B cell (primary cell): ENCODE measurements around the gene MOSPD3. TPM values are rescaled to one million over a fixed set of nuclear protein-coding genes. Genes with fewer than 3 reads are reported as not detected.

ENCODE experiments used
- ATAC-seq: fragments of 200-7000 bp; cut with Tn5 transposase; one replicate; pipeline ENCODE4 v1.10.0; 2021; ENCODE audit warnings: low read depth, mild to moderate bottlenecking, moderate number of reproducible peaks, moderate library complexity
- CTCF ChIA-PET: fragments of 350-600 bp; sonication (Branson Sonifier 250); formaldehyde crosslinking; loops from one replicate; lab custom pipeline; 2021; ENCODE audit warnings: antibody characterized with exemption, inconsistent platforms; lab: Charles Lee
- POLR2A ChIA-PET: fragments of 350-600 bp; sonication (Branson Sonifier 250); formaldehyde crosslinking; loops from one replicate; lab custom pipeline; 2021; ENCODE audit warnings: antibody characterized with exemption; lab: Charles Lee
- DNase-seq: peaks from one replicate; pipeline ENCODE4 v3.0.0; 2013
- H2AFZ ChIP-seq: 2 replicates; pipeline ENCODE4 v1.6.1; 2012; ENCODE audit warnings: mild to moderate bottlenecking, low read depth, low read length; ENCODE audit not compliant: insufficient read depth, poor library complexity, severe bottlenecking
- H3K27ac ChIP-seq, 2 donors: 1 replicate in 1 of 2; 2 replicates in 1 of 2; pipeline ENCODE4 v1.5.1; 2012 to 2013; ENCODE audit warnings: low read length in 2 of 2, mild to moderate bottlenecking in 2 of 2, moderate library complexity in 1 of 2
- H3K27me3 ChIP-seq, 4 experiments: fragments of 200-600 bp in 1 of 4; sonication (generic) in 1 of 4; replicated peaks in 1 of 4; 1 replicate in 2 of 4; 2 replicates in 2 of 4; pipeline versions ENCODE4 v1.6.1 to v1.7.0; 2013 to 2016; ENCODE audit warnings: low read length in 3 of 4, mild to moderate bottlenecking in 2 of 4, mixed read lengths in 1 of 4, moderate library complexity in 1 of 4; ENCODE audit not compliant: insufficient read depth in 4 of 4, control insufficient read depth in 3 of 4; ENCODE audit errors: control extremely low read depth in 1 of 4
- H3K36me3 ChIP-seq, 2 experiments: replicated peaks in 1 of 2; 1 replicate in 1 of 2; 2 replicates in 1 of 2; pipeline versions ENCODE4 v1.6.1 to v1.7.1; 2013; ENCODE audit warnings: low read length in 1 of 2; ENCODE audit not compliant: insufficient read depth in 2 of 2, control insufficient read depth in 1 of 2; ENCODE audit errors: control extremely low read depth in 1 of 2, extremely low read depth in 1 of 2
- H3K4me1 ChIP-seq, 2 donors: fragments of 200-600 bp in 1 of 2; sonication (generic) in 1 of 2; 1 replicate in 1 of 2; 2 replicates in 1 of 2; pipeline versions ENCODE4 v1.5.1 to v1.6.1; 2013 to 2017; ENCODE audit warnings: low read length in 2 of 2; ENCODE audit not compliant: control insufficient read depth in 2 of 2, insufficient read depth in 2 of 2
- H3K4me2 ChIP-seq: replicated peaks from 2 replicates; pipeline ENCODE3; 2012; ENCODE audit warnings: mild to moderate bottlenecking, low read depth, low read length; ENCODE audit not compliant: poor library complexity, severe bottlenecking
- H3K4me3 ChIP-seq, 5 experiments: fragments of 200-600 bp in 1 of 5; sonication (generic) in 1 of 5; 1 replicate in 3 of 5; 2 replicates in 2 of 5; pipeline versions ENCODE4 v1.5.1 to v1.7.0; 2011 to 2016; ENCODE audit warnings: low read length in 4 of 5, mild to moderate bottlenecking in 4 of 5, low read depth in 2 of 5, control low read depth in 1 of 5, moderate library complexity in 1 of 5; ENCODE audit not compliant: insufficient read depth in 1 of 5; ENCODE audit errors: control extremely low read depth in 1 of 5, extremely low read depth in 1 of 5
- H3K79me2 ChIP-seq: fragments of 200-600 bp; sonication (generic); one replicate; pipeline ENCODE4 v1.6.0; 2016; ENCODE audit warnings: low read length; ENCODE audit not compliant: control insufficient read depth, insufficient read depth
- H3K9ac ChIP-seq: fragments of 200-600 bp; sonication (generic); 2 replicates; pipeline ENCODE4 v1.6.1; 2017; ENCODE audit warnings: mild to moderate bottlenecking, low read length, moderate library complexity
- H3K9me3 ChIP-seq, 3 donors: one replicate each; pipeline versions ENCODE4 v1.6.1 to v1.7.1; 2013; ENCODE audit warnings: low read length in 2 of 3; ENCODE audit not compliant: control insufficient read depth in 2 of 3, insufficient read depth in 1 of 3; ENCODE audit errors: control extremely low read depth in 1 of 3
- H4K20me1 ChIP-seq: 2 replicates; pipeline ENCODE4 v1.6.0; 2012; ENCODE audit warnings: mild to moderate bottlenecking, low read length; ENCODE audit not compliant: insufficient read depth, control insufficient read depth, poor library complexity, severe bottlenecking
- H3K27ac Mint-ChIP-seq: one replicate; pipeline ENCODE4 v1.8.0; 2021; ENCODE audit warnings: mixed read lengths
- H3K27me3 Mint-ChIP-seq: one replicate; pipeline ENCODE4 v1.8.0; 2021; ENCODE audit warnings: mixed read lengths
- H3K4me1 Mint-ChIP-seq: one replicate; pipeline ENCODE4 v1.8.0; 2021; ENCODE audit warnings: mixed read lengths
- H3K4me3 Mint-ChIP-seq: one replicate; pipeline ENCODE4 v1.8.0; 2021; ENCODE audit warnings: mixed read lengths
- H3K9me3 Mint-ChIP-seq: one replicate; pipeline ENCODE4 v1.8.0; 2022; ENCODE audit warnings: mixed read lengths; ENCODE audit not compliant: insufficient read depth
- EZH2 ChIP-seq: IDR thresholded peaks from 2 replicates; pipeline ENCODE4 v1.6.1; 2012; ENCODE audit warnings: borderline replicate concordance, low read depth, mild to moderate bottlenecking, moderate library complexity, low read length; ENCODE audit not compliant: insufficient read depth, poor library complexity, severe bottlenecking
- WGBS: methylation state at CpG from one replicate; pipeline ENCODE4 v1.1.5; 2013; ENCODE audit warnings: missing lambda C conversion rate; ENCODE audit not compliant: insufficient coverage; 5-methylcytosine and 5-hydroxymethylcytosine counted together
- intact Hi-C: fragments of 100-400 bp; cut with micrococcal nuclease; formaldehyde crosslinking; loops from one replicate; pipeline ENCODE4 v1.10.0; 2022
- polyA plus RNA-seq: library from polyadenylated mRNA; depleted of rRNA; stranded (reverse); fragments of >200 nt; gene quantifications from 2 replicates; pipeline ENCODE4 v1.2.3, GENCODE V29; 2012
- total RNA-seq, 2 donors: library from RNA; stranded (reverse); fragments of 120-200 nt in 1 of 2; gene quantifications; 1 replicate in 1 of 2; 2 replicates in 1 of 2; pipeline versions ENCODE4 v1.2.3 to v1.2.4, GENCODE V29; 2013 to 2022
- TF ChIP-seq, protein P1 (sequence below): fragments of 200-600 bp; IDR thresholded peaks from one replicate; pipeline ENCODE4 v1.8.0; 2022; ENCODE audit warnings: antibody characterized with exemption, mild to moderate bottlenecking

MOSPD3 gene
- total and polyA plus RNA-seq, 2 donors (not counting 1 experiment from before 2014, with no cell fraction given): 18.8 to 19.2 TPM

DNA sequence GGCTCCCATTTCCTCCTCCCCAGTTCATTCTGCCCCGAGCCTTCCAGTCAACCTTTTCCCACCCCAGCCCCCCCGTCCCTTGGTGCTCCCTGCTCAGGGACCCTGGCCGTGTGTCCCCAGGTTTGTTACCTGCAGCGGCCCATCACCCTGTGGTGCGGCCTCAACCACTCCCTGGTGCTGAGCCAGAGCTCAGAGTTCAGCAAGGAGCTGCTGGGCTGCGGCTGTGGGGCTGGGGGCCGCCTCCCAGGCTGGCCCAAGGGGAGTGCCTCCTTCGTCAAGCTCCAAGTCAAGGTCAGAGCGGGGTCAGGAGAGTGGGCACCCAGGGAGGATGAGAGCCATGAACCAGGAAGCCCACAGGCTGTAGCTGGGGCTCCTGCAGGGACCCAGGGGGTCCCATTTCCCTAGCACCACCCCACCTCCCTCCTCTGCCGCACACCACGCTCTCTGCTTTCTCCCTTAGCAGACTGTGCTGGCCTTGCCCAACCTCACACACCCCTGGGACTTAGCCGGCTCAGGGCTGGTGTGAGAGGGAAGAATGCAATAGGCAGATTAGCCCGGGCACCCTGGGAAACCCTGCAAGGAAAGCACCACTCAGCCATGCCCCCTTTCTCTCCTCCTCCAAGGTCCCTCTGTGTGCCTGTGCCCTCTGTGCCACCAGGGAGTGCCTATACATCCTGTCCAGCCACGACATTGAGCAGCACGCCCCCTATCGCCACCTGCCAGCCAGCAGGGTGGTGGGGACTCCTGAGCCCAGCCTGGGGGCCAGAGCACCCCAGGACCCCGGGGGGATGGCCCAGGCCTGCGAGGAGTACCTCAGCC is 12.2 kb upstream of the MOSPD3 start:
- Histone ChIP-seq H3K4me1 (peaks cover 8 to 17% of the 10 kb centered on the region in 2 donors), H3K4me2 (no peak overlapping the region), H3K79me2 (no peaks in the 10 kb centered on the region), H3K27ac (no peak overlapping the region), H3K36me3 (no peaks in the 10 kb centered on the region), H3K9ac (no peak overlapping the region), H3K4me3 (no peak overlapping the region), H4K20me1 (no peaks in the 10 kb centered on the region), H2AFZ (no peak overlapping the region), H3K27me3 (no peaks in the 10 kb centered on the region), H3K9me3 (no peaks in the 10 kb centered on the region)
- intact Hi-C loops: no loop called here
- ChIA-PET POLR2A (interaction anchor here (0.6 to 0.7 kb wide), 2 partner anchors 18 to 64 kb away, joined by 4 to 7 read pairs; no protein-coding TSS in a partner anchor), CTCF (no interaction called here)
- Mint-ChIP-seq H3K4me1 (peaks cover 9% of the 10 kb centered on the region), H3K9me3 (no peaks in the 10 kb centered on the region), H3K4me3 (no peak overlapping the region), H3K27ac (no peak overlapping the region), H3K27me3 (no peaks in the 10 kb centered on the region)
- WGBS: 87% methylated on average over 14 of the region's 18 CpGs
- DNase-seq (no peak), ATAC-seq (no peak)
- TF ChIP-seq, protein P1, sequence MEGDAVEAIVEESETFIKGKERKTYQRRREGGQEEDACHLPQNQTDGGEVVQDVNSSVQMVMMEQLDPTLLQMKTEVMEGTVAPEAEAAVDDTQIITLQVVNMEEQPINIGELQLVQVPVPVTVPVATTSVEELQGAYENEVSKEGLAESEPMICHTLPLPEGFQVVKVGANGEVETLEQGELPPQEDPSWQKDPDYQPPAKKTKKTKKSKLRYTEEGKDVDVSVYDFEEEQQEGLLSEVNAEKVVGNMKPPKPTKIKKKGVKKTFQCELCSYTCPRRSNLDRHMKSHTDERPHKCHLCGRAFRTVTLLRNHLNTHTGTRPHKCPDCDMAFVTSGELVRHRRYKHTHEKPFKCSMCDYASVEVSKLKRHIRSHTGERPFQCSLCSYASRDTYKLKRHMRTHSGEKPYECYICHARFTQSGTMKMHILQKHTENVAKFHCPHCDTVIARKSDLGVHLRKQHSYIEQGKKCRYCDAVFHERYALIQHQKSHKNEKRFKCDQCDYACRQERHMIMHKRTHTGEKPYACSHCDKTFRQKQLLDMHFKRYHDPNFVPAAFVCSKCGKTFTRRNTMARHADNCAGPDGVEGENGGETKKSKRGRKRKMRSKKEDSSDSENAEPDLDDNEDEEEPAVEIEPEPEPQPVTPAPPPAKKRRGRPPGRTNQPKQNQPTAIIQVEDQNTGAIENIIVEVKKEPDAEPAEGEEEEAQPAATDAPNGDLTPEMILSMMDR: no peak
- TF ChIP-seq EZH2: no peak

DNA sequence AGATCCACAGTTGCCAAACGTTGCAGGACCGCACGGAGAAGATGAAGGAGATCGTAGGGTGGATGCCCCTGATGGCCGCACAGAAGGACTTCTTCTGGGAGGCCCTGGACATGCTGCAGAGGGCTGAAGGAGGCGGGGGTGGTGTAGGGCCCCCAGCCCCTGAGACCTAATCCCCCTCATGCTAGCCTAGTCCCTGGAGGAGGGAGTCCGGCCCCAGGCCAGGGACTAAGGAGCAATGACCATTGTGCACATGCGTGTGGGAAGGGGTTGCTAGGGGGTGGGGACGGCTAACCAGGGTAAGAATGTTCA is 11.7 kb upstream of the MOSPD3 start:
- H3K27ac ChIP-seq: no peak overlapping the region
- no peak overlapping the region for H2AFZ ChIP-seq
- ATAC-seq (no peak), DNase-seq (no peak)
- H3K9ac ChIP-seq: no peak overlapping the region
- peaks cover 14 to 22% of the 10 kb centered on the region in 2 donors for H3K4me1 ChIP-seq
- no peak overlapping the region for H3K4me3 ChIP-seq
- intact Hi-C loops: no loop called here
- POLR2A ChIA-PET: no interaction called here
- no peak overlapping the region for H3K4me3 Mint-ChIP-seq
- H3K36me3 ChIP-seq: no peaks in the 10 kb centered on the region
- no peaks in the 10 kb centered on the region for H3K27me3 ChIP-seq
- no peak overlapping the region for H3K27ac Mint-ChIP-seq
- H4K20me1 ChIP-seq: no peaks in the 10 kb centered on the region
- no peaks in the 10 kb centered on the region for H3K27me3 Mint-ChIP-seq
- peaks cover 12% of the 10 kb centered on the region for H3K4me1 Mint-ChIP-seq
- no peak overlapping the region for H3K4me2 ChIP-seq
- no peaks in the 10 kb centered on the region for H3K9me3 ChIP-seq
- H3K9me3 Mint-ChIP-seq: no peaks in the 10 kb centered on the region
- WGBS: 91% methylated on average over 9 of the region's 9 CpGs
- no peaks in the 10 kb centered on the region for H3K79me2 ChIP-seq
- CTCF ChIA-PET: no interaction called here
- no peak for TF ChIP-seq EZH2
- TF ChIP-seq, protein P1: no peak
